ENCODE data around the gene ADSL.

ADSL gene

GRCh38 chr22:40394607-40395006, 48.3 kb downstream of the ADSL start:
- no peak for DNase-seq (ENCODE audit: extremely low read depth, low read depth)
- TF ChIP-seq CTCF (IDR thresholded peaks at IDR 0.05; ENCODE audit: low read depth, low read length) = no peak

DNA sequence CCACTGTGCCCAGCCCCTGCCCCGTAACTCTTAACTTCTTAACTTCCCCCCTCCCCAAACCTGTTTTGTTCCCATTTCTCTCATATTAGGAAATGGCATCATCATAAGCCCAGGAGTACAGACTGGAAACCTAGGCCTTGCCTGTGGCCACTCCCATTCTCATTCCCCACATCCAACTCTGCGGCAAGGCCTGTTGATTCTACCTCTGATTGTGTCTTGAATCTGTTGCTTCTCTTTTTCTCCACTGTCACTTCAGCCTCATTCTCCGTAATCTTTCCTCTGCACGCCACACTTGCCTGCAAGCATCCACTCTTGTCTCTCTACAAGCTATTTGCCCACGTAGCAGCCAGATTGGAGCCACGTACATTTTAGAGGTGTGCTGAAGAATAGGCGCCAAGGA, 49.3 kb downstream of the ADSL start:
- no peak for TF ChIP-seq CTCF (IDR thresholded peaks at IDR 0.05; ENCODE audit: low read depth, low read length)
- DNase-seq (ENCODE audit: extremely low read depth, low read depth) = no peak

DNA sequence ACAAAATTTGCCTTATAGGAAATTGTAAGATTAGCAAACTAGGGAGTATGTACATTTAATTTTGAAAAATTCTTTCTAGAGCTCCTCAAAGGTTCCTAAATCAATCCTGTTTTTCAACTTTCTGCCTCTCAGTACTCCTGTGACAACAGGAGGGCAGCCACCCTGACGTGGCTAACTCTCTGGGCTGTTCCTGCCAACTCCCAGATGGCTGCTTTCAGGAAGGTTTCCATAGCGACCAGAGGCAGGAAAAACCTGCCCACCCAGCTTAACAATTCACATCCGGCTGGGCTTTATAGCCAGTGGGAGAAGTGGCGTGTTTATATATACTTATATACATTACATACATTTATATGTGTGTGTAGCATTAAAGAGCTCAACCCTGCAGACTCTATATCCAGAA, 50.6 kb downstream of the ADSL start:
- no peak for TF ChIP-seq CTCF (IDR thresholded peaks at IDR 0.05; ENCODE audit: low read depth, low read length)
- no peak for DNase-seq (ENCODE audit: extremely low read depth, low read depth)

GRCh38 chr22:40397396-40397795, 51.1 kb downstream of the ADSL start:
- no peak for DNase-seq (ENCODE audit: extremely low read depth, low read depth)
- TF ChIP-seq CTCF (IDR thresholded peaks at IDR 0.05; ENCODE audit: low read depth, low read length) = no peak

DNA sequence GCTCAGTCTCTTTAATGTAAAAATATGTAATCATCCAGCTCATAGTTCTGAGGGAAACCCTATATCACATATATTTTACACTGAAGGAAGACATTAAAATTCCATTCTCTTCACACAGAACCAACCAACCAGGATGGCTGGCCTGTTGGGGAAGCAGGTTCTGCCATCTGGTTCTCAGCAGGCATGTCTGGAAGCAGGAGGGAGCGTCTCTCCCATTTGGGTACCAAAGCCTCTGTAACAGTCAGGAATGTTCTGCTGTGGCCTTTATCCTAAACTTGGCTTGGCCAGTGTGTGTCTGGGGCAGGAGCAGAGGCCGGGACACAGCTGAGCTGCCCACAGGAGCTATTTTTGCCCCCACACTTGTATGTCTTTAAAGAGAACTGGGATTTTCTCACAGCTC, 53.3 kb downstream of the ADSL start:
- no peak for TF ChIP-seq CTCF (IDR thresholded peaks at IDR 0.05; ENCODE audit: low read depth, low read length)
- DNase-seq (ENCODE audit: extremely low read depth, low read depth) = no peak

DNA sequence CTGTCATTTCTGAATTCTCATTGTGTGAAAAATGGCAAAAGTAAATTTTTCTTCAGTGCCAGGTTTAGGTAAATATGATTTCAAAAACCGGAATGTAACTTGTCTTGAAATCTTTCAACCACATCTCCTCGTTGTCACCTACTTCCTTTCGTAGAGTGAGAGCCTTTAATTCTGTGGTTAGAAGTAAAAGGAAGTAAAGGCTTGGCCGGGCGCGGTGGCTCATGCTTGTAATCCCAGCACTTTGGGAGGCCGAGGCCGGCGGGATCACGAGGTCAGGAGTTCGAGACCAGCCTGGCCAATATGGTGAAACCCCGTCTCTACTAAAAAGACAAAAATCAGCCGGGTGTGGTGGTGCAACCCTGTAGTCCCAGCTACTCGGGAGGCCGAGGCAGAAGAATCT, 53.9 kb downstream of the ADSL start:
- TF ChIP-seq CTCF (IDR thresholded peaks at IDR 0.05; ENCODE audit: low read depth, low read length) = no peak
- no peak for DNase-seq (ENCODE audit: extremely low read depth, low read depth)

DNA sequence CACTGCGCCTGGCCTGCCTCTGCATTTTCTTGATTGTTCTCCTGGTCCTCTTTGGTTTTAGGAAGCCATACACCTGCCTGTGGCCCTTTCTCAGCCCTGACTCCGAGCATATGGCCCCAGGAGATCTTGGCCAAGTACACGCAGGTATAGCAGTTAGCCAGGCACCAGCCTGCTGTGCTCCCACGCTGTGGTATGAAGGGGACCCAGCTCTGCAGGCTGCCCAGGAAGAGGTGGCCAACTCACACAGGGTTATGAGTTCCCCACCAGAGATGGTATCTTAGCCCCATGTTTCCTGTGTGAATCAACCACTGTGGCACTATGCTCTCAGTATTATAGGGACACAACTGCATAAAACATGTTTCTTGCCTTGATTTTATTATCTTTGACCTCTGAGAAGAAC, 55.2 kb downstream of the ADSL start:
- TF ChIP-seq CTCF (IDR thresholded peaks at IDR 0.05; ENCODE audit: low read depth, low read length) = no peak
- DNase-seq (ENCODE audit: extremely low read depth, low read depth) = no peak

All from AG09319 (cell line).